ENCODE measurements around the gene N4BP3.

The N4BP3 gene

DNA sequence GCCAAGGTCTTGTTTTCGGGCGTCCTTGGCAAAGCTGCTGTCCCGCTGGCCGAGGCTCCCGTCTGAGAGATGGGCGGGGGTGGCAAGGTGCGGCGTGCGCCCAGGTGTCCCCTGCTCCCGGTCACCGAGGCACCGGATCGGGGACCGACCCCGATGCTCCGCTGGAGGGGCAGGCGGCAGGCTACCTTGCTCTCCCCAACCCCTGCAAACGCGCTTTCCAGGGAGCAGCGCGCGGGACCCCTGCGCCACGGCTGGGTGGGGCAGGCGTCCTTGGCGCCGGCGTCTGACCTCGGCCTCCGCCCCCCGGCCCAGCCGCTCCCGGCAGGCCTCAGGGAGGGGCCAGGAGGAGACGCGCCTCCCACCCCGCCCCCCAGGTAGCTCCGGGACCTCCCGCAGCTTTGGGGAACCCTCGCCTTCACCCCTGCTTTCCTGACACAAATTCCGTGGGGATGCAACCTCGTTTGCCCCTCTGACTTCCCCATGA, 551 bp downstream of the N4BP3 start:
- DNase-seq, result peak; percentile 33
- no peak for ATAC-seq
- peak overlapping the region; percentile 97 to 99 for H3K4me3 Mint-ChIP-seq
- peaks cover 51% of the 10 kb centered on the region for H3K4me1 Mint-ChIP-seq
- no peaks in the 10 kb centered on the region for H3K9me3 Mint-ChIP-seq
- no peaks in the 10 kb centered on the region for H3K27me3 Mint-ChIP-seq
- peak overlapping the region; percentile 79 to 94 for H3K27ac Mint-ChIP-seq

DNA sequence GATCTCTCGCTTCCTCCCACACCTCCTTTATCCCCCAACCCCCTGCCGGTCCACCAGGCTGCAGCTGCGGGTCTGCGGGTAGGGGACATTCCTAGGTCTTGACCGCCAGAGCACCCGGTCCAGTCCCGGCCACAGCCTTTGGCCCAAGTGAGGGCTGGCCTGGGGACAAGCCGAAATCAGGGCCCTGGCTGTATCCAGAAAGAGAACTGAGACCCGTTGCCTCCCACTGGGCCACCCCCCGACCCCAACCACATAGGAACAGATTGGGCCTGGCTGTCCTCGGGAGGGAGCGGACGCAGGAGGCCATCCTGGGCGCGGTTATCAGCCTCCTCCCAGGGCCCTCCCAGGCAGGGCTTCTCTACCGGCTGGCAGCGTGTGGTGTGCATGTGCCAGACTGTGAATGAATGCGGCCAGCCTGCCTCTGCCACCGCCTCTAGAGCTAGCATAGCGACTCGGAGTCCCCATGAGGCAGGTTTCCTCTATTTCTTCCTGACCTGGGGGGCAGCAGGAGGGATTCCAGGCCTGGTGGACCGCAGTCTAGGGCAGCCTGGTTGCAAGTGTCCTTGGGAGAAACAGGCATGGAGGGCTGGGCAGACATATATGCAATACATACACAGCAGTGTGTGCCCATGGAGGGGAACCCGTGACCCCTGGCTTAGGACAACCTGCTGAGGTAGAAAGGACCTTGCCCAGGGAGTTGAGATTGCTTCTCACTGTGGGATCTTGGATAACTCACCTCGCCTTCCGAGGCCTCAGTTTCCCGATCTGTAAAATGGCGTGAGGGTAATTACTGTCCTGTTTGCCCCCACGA, 1.2 kb downstream of the N4BP3 start:
- DNase-seq (peak; percentile 48 to 58), ATAC-seq (peak; percentile 50)
- no peaks in the 10 kb centered on the region for H3K27me3 Mint-ChIP-seq
- no peaks in the 10 kb centered on the region for H3K9me3 Mint-ChIP-seq
- H3K27ac Mint-ChIP-seq, result peak overlapping the region; percentile 79 to 94
- H3K4me1 Mint-ChIP-seq, result peaks cover 54% of the 10 kb centered on the region
- peak overlapping the region; percentile 97 to 99 for H3K4me3 Mint-ChIP-seq

DNA sequence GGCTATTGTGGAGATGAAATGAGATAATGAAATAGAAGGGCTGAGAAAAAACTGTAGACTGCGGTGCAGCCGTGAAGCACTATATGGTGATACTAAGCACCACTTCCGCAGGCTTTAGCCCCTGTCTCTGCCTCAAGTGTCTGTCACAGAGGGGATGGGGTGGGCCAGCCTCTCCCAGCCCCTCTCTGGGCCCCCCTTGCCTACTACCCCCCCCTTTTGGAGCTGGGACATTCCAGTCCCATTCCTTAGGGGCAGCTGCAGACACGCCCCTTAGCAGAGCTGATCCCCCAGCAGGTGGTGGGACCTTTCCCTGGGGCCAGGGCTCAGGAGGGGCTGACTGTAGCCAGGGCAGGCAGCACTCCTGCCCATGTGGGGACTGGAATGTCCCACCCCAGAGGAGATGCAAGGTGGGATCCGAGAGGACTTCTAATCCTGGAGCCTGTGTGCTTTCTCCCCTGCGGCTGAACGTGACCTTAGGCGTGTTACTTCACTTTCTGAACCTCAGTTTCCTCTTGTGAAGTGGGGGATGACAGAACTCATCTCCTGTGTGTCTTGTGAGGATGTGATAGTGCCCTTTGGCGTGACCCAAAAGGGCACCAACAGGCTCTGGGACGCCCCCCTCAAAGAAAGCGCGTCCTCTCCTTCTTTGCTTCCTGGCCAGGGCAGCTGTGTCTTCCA, 1.9 kb downstream of the N4BP3 start:
- Mint-ChIP-seq H3K4me1 (peaks cover 61% of the 10 kb centered on the region), H3K4me3 (peak overlapping the region; percentile 97 to 99), H3K27me3 (no peaks in the 10 kb centered on the region), H3K27ac (peak overlapping the region; percentile 73 to 92), H3K9me3 (no peaks in the 10 kb centered on the region)
- DNase-seq, result peak; percentile 37 to 50
- ATAC-seq, result peak; percentile 68

DNA sequence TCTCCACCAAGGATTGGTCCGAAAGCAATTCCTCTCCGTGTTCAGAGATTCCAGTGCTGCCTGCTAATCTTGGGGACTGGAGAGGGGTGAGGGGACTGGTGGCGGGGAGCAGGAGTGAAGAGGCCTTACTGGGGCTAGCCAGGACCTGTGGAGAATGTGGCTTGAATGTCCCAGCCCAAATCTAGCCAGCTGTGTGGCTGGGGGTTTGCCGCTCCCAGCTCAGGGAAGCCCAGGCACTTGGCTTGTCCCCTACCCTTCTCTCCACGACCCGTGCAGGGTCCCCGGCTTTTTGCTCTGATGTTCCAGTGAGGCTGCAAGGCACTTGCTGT, 2.4 kb downstream of the N4BP3 start:
- H3K27ac Mint-ChIP-seq, result peak overlapping the region; percentile 49 to 92
- DNase-seq, result peak; percentile 25 to 29
- ATAC-seq, result no peak
- no peaks in the 10 kb centered on the region for H3K9me3 Mint-ChIP-seq
- H3K27me3 Mint-ChIP-seq, result no peaks in the 10 kb centered on the region
- H3K4me3 Mint-ChIP-seq, result peak overlapping the region; percentile 97 to 99
- H3K4me1 Mint-ChIP-seq, result peaks cover 63% of the 10 kb centered on the region

DNA sequence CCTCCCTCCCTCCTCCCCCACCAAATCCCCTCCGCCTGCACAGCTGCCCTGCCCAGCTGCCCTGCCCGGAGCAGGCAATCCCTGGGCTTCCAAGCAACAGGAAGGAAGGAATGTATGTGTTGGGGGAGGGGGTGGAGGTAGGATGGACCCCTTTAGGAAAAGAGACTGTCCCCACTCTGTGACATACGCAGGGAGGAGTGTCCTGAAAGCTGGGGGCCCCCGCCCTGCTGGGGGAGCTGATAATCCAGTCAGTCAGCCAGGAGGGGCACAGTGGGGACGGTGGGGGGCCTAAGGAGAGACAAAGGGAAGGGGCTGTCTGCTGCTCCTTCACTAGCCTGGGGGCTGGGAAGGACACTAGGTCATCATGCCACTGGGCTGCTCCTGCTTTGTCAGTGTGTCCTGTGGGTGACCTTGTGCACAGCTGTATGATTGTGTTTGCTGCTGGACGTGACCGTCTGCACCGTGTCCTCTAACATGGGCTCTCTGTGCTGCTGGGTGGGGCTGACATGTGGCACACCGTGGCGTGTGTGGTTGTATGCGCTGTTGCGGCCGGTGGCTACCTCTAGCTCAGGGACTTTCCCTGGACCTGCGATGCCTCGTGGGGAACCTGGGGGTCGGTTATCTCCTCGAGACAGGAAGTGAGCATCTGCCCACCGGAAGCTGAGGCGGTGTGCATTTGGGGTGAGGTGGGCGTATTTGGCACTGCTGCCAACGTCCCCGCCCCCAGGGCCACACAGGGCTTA, 3.0 kb downstream of the N4BP3 start:
- peak; percentile 73 for ATAC-seq
- peaks cover 68% of the 10 kb centered on the region for H3K4me1 Mint-ChIP-seq
- peak; percentile 78 to 90 for DNase-seq
- no peaks in the 10 kb centered on the region for H3K27me3 Mint-ChIP-seq
- peak overlapping the region; percentile 10 to 92 for H3K27ac Mint-ChIP-seq
- peak overlapping the region; percentile 97 to 99 for H3K4me3 Mint-ChIP-seq
- no peaks in the 10 kb centered on the region for H3K9me3 Mint-ChIP-seq

DNA sequence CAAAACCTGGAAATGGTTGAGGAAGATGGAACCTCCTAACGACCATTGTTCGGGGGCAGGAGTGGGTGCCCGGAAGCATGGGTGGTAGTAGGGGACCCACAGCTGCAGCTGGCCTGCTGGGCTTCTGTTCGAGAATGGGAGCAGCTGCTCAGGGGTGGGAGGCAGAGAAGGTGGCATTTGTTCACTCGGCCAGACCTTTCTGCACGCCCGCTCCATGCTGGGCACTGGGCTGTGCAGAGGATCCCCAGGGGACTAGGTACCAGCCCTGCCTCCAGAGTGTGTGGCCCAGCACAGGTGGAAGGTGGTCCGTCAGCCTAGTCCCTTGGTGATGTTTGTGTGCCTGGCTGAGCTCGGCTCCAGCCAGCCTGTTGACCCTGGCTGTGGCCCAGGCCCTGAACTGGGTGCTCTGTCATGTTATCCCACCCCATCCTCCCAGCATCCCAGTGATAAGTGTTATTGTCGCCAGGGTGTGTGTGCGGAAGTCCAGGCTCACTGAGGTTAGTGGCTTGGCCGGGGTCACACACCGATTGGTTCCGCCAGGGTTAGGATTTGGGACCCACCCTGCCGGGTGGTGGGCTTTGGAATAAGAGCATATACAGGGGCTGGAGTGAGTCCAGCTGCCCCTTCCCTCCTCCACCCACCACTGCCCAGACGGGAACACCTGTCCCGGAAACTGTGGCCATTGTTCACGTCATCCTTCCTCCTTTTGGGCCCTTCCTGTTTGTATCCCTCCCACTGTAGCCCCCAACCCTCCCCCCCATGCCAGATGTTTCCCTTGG, 4.8 kb downstream of the N4BP3 start:
- no peaks in the 10 kb centered on the region for H3K9me3 Mint-ChIP-seq
- H3K27me3 Mint-ChIP-seq, result no peaks in the 10 kb centered on the region
- no peak overlapping the region for H3K27ac Mint-ChIP-seq
- H3K4me3 Mint-ChIP-seq, result peak overlapping the region in 1 of 2 donors; percentile 52
- DNase-seq (peak in 1 of 2 donors; percentile 1), ATAC-seq (no peak)
- H3K4me1 Mint-ChIP-seq, result peaks cover 78% of the 10 kb centered on the region

DNA sequence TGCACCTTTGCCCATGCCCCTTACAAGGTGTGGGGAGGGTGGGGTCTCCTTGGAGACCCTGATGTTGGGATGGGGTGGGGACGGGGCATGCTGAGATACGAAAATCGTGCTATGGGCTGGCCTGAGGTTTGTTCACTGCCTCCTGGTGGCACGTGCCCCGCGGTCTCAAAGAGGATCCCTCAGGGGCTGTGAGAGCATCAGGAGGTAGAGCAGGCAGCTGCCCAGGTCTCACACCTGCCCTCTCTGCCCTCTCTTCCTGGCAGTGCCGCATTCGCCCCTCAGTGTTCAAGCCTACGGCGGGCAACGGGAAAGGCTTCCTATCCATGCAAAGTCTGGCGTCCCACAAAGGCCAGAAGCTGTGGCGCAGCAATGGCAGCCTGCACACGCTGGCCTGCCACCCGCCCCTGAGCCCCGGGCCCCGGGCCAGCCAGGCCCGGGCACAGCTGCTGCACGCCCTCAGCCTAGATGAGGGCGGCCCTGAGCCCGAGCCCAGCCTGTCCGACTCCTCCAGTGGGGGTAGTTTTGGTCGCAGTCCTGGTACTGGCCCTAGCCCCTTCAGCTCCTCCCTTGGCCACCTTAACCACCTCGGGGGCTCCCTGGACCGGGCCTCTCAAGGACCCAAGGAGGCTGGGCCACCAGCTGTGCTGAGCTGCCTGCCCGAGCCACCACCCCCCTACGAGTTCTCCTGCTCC, 6.7 kb downstream of the N4BP3 start:
- Mint-ChIP-seq H3K4me3 (peak overlapping the region in 1 of 2 donors; percentile 72), H3K9me3 (no peaks in the 10 kb centered on the region), H3K4me1 (peaks cover 90% of the 10 kb centered on the region), H3K27ac (no peak overlapping the region), H3K27me3 (no peaks in the 10 kb centered on the region)
- no peak for DNase-seq
- no peak for ATAC-seq

DNA sequence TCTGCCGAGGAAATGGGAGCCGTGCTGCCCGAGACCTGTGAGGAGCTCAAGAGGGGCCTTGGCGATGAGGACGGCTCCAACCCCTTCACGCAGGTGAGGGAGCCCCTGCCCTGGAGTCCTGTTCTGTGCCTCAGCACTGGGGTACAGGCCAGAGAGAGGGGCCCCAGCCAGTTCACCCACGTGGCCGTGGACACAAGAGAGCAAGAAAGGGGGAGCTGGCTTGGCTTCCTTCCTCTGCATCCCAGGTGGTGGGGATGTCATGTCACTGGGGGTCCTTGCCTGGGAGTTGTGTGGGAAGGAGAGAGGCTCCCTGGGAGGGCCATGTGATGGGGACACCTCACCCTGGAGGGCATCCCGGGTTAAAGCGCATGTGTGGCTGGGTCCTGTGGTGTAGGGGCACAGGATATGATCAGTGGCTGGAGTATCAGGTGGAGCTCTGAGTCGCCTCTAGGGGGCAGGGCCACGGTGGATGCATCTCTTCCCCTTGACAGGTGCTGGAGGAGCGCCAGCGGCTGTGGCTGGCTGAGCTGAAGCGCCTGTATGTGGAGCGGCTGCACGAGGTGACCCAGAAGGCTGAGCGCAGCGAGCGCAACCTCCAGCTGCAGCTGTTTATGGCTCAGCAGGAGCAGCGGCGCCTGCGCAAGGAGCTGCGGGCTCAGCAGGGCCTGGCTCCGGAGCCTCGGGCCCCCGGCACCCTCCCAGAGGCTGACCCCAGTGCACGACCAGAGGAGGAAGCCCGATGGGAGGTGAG, 7.5 kb downstream of the N4BP3 start:
- Mint-ChIP-seq H3K4me1 (peaks cover 87% of the 10 kb centered on the region), H3K4me3 (peak overlapping the region in 1 of 2 donors; percentile 72), H3K27ac (no peak overlapping the region), H3K9me3 (no peaks in the 10 kb centered on the region), H3K27me3 (no peaks in the 10 kb centered on the region)
- ATAC-seq (peak; percentile 86), DNase-seq (peak; percentile 78 to 86)

DNA sequence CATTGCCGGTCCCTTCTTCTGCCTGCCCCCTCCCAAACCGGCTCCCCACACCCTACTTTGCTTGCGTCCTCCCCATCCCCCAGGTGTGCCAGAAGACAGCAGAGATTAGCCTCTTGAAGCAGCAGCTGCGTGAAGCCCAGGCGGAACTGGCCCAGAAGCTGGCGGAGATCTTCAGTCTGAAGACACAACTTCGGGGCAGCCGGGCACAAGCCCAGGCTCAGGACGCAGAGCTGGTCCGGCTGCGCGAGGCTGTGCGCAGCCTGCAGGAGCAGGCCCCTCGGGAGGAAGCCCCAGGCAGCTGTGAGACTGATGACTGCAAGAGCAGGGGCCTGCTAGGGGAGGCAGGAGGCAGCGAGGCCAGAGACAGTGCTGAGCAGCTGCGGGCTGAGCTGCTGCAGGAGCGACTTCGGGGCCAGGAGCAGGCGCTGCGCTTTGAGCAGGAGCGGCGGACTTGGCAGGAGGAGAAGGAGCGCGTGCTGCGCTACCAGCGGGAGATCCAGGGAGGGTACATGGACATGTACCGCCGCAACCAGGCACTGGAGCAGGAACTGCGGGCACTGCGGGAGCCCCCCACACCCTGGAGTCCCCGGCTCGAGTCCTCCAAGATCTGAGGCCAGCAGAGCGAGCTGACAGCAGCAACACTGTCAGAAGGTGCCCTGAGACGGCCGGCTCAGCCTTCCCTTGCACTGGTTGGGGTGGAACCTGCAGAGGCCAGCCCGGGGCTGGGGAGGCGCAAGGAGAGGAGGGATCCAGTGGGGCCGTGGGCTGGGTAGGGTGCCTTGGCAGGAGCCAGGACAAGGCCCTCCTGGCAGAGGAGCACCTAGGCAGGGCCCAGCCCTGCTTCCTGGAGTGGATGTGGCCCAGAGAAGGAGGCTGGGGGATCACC, 8.3 kb downstream of the N4BP3 start:
- Mint-ChIP-seq H3K4me3 (peak overlapping the region; percentile 4 to 72), H3K27me3 (no peaks in the 10 kb centered on the region), H3K4me1 (peaks cover 79% of the 10 kb centered on the region), H3K27ac (no peak overlapping the region), H3K9me3 (no peaks in the 10 kb centered on the region)
- no peak for ATAC-seq
- no peak for DNase-seq

DNA sequence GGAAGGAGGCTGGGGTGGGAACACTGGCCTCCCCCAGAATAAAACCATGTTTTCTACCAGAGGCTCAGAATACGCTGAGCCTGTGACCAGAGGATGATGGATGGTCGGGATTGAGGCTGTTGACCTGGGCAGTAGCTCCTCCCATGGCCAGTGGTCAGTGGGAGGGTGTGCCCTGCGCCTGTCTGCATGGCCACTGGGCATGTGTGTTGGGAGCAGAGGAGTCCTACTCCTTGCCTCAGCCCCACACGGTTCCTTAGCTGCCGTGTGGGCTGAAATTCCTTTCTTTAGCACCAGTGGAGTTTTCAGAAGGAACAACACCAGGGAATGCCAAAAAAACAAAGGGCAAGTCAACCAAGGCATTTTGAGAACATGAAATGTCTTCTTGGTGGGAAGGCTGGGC, 9.0 kb downstream of the N4BP3 start:
- ATAC-seq (no peak), DNase-seq (no peak)
- Mint-ChIP-seq H3K4me3 (no peak overlapping the region), H3K9me3 (no peaks in the 10 kb centered on the region), H3K27ac (no peak overlapping the region), H3K27me3 (no peaks in the 10 kb centered on the region), H3K4me1 (peaks cover 71% of the 10 kb centered on the region)

DNA sequence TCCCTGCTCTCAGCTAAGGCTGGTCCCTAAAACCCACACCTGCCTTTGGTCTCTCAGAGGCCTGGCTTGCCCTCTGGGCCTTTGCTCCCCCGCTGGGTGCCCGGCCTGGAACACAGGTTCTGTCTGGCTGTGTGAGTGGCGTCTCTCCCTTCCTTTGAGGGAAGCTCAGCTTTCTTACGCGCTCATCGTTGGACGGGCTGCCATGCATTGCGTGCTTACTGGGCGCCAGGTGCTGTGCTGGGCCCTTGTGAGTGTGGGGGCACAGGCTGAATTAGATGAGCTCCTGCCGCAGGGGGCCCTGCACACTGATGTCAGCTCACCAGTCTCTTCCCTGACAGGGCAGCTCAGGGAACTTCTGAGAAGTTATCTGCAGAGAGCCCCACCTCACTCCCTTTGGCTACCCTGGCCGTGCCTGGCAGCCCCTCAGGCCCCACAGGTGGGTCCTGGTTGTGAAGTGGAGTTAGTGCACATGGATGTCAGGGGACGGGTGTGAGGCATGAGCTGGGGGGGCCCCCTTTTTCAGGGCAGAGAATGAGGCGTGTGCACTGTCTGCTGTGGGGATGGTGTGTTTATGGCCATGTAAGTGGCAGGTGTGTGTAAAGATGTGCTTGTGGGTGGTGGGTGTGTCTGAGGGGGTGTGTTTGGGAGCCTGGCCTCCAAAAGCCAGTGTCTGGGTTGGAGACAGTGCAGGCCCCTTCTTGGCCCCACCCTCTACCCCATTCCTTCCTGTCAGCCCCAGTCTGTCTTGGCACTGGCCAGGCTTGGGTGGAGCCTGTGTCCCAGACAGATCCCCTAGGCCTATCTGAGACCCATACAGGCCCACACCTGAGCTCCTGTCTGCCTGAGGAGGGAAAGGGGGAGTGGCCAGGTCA, 10.0 kb downstream of the N4BP3 start:
- Mint-ChIP-seq H3K9me3 (no peaks in the 10 kb centered on the region), H3K27me3 (no peaks in the 10 kb centered on the region), H3K27ac (peak overlapping the region in 1 of 2 donors; percentile 63), H3K4me3 (no peak overlapping the region), H3K4me1 (peaks cover 64% of the 10 kb centered on the region)
- no peak for ATAC-seq
- no peak for DNase-seq

DNA sequence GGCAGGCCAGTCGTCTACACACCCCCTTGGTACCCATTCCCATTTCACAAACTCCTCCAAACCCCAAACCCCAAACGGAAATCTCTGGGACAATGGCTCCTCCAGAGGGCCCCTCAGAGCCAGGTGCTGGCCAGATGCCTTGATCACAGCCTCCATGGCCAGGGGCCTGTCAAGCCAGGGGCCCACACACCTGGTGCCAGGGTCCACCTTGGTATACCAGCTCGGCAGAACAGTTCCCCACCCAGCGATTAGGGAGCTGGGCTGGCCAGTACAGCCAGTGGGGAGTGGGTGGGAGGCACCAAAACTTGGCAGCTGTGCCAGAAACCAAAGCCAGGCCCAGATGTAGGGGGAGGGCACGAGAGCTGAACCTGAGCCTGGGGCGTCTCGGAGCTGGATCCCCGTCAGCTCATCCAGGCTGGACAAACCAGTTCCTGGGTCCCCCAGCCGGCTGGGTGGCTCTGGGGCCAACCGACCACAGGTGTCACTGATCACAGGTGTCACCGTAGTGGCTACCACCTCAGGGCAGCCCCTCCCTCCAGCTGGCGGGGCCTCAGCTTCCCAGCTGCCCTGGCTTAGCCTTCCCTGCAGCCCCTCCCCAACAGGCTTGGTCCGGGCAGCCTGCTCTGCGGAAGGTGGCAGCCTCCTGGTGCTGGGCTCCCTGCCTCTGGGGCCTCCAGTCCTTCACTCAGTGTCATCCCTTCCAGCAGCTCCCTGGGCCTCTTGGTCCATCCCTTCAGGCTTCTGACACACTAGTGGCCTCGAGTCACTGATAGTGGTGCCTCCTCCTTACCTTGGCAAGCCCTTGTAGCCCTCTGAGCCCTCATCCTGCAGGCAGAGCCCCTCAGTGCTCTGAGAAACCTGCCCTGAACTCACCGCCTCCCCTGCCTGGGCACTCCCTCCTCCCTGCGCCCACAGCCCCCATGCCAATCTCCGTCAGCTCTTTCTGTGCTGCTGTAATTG, 10.9 kb downstream of the N4BP3 start:
- ATAC-seq (no peak), DNase-seq (no peak)
- Mint-ChIP-seq H3K9me3 (no peaks in the 10 kb centered on the region), H3K4me1 (peaks cover 58% of the 10 kb centered on the region), H3K27me3 (no peaks in the 10 kb centered on the region), H3K27ac (peak overlapping the region in 1 of 2 donors; percentile 78), H3K4me3 (no peak overlapping the region)

All from stimulated activated naive CD8-positive, alpha-beta T cell treated with anti-CD3 and anti-CD28 coated beads, Interleukin-15, amount 100 ng/mL, for 72 hours (primary cell).